Brain microvascular endothelial cell (primary cell): ENCODE measurements around the gene NAGK.

Experiments
- DNase-seq: peaks from one replicate; pipeline ENCODE4 v3.0.0-alpha.2; 2020
- H3K27ac ChIP-seq: fragments of 250-450 bp; sonication (Bioruptor Pico); 2 replicates; pipeline ENCODE4 v1.5.1; 2020; ENCODE audit warnings: mild to moderate bottlenecking, moderate library complexity
- H3K27me3 ChIP-seq: fragments of 250-450 bp; sonication (Bioruptor Pico); replicated peaks from 2 replicates; pipeline ENCODE4 v1.5.1; 2020; ENCODE audit warnings: mild to moderate bottlenecking
- H3K36me3 ChIP-seq: fragments of 250-450 bp; sonication (Bioruptor Pico); replicated peaks from 2 replicates; pipeline ENCODE4 v1.5.1; 2020; ENCODE audit warnings: mild to moderate bottlenecking
- H3K4me3 ChIP-seq: 2 replicates; pipeline ENCODE4 v1.5.1; 2011; ENCODE audit warnings: low read depth, mild to moderate bottlenecking, control low read depth, low read length, moderate library complexity
- CTCF ChIP-seq: IDR thresholded peaks from 2 replicates; pipeline ENCODE4 v1.5.1; 2011; ENCODE audit warnings: low read depth, mild to moderate bottlenecking, moderate library complexity, low read length, control low read depth, inconsistent platforms; ENCODE audit errors: missing control alignments
- in situ Hi-C: cut with HindIII; loops from 2 replicates; pipeline ENCODE4 v1.10.0; 2017; ENCODE audit warnings: low sequenced_read_pairs, low pct_ligation_motif_present

NAGK gene

GRCh38 chr2:71067567-71068217 is 756 bp upstream of the NAGK start:
- Histone ChIP-seq H3K36me3 (peaks cover 3% of the 10 kb centered on the region), H3K4me3 (peak overlapping the region; percentile 97), H3K27me3 (peaks cover 6% of the 10 kb centered on the region), H3K27ac (peak overlapping the region; percentile 94)
- peak; percentile 23 for TF ChIP-seq CTCF
- in situ Hi-C loops = no loop called here
- DNase-seq = no peak

- TF ChIP-seq CTCF = no peak
- peak overlapping the region; percentile 94 for H3K27ac ChIP-seq
- H3K4me3 ChIP-seq = peak overlapping the region; percentile 97
- in situ Hi-C loops = no loop called here
- DNase-seq = peak; percentile 11
- peaks cover 16% of the 10 kb centered on the region for H3K36me3 ChIP-seq
- H3K27me3 ChIP-seq = no peaks in the 10 kb centered on the region
Observed at GRCh38 chr2:71069376-71069775, 928 bp downstream of the NAGK start.

DNA sequence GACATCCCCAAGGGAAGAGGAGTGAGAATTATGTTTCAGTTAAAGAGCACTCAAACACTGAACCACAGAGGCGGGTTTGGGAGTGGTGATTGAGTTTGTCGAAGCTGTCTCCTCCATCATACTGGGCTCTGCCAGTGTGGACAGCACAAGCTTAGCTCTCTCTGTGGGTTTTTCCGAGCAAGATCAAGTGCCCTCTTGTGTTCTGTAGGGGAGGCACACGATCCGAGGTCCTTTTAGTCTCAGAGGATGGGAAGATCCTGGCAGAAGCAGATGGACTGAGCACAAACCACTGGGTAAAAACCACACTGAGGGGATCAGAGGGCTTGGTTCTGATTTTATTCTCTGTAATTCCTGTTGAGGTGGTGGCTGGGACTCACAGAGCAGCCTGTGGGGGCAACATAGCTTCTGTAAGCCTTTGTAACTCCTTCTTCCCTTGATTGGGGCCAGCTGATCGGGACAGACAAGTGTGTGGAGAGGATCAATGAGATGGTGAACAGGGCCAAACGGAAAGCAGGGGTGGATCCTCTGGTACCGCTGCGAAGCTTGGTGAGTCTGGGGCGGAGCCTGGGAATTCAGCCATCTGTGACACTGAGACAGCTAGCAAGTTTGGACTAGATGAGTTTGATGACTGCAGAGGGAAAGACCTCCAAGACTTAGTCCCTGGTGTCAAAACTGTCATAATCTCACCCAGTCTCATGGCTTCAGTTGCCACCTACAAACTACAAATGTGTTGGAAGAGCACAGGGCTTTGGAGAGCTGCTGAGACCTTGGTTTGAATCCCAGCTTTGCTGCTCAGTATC is 2.0 kb downstream of the NAGK start:
- peak overlapping the region; percentile 97 for H3K4me3 ChIP-seq
- in situ Hi-C loops = no loop called here
- peak; percentile 11 for DNase-seq
- peak; percentile 61 for TF ChIP-seq CTCF
- no peaks in the 10 kb centered on the region for H3K27me3 ChIP-seq
- peaks cover 26% of the 10 kb centered on the region for H3K36me3 ChIP-seq
- H3K27ac ChIP-seq = no peak overlapping the region

DNA sequence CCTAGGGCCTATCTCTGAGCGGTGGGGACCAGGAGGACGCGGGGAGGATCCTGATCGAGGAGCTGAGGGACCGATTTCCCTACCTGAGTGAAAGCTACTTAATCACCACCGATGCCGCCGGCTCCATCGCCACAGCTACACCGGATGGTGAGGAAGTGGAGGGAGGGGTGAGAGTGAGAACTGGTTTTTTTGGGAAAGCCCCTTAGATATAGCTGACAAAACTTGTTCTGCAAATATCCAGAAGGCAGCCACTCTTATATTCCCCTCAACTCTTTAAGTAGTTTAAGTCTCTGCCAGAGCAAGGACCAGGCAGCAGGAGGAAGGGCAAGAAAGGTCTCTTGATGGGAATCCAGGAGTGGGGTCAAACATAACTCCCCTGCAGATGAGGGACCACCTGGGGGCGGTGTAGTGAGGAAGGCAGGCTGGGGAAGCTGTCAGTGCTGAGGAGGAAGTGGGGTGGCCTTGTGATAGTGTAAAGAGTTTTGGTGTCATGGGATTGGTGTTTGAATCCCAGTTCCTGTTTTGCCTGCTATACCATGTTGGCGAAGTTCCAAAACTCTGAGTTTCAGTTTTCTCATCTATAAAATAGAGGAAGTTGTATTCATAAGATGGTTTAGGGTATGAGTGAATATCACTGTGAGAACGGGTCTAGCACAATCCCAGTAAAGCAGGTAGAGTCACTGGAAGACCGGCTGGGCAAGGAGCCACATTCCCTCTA is 3.4 kb downstream of the NAGK start:
- no peak for TF ChIP-seq CTCF
- Histone ChIP-seq H3K27ac (no peak overlapping the region), H3K36me3 (peaks cover 40% of the 10 kb centered on the region), H3K4me3 (no peak overlapping the region), H3K27me3 (no peaks in the 10 kb centered on the region)
- DNase-seq = no peak
- in situ Hi-C loops = no loop called here

DNA sequence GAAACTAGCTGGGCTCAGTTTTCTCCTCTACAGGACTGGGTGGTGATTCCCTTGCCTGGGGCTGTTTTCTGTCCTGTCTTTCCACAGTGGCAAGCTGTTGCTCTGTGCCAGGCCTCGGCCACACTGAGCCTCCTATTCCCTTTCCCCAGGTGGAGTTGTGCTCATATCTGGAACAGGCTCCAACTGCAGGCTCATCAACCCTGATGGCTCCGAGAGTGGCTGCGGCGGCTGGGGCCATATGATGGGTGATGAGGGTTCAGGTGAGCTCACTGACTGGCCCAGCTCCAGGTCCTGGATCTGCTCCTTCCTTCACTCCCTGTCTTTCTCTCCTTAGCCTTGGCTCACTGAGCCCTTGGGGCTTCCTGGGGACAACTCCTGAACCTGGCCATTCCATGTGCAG is 4.0 kb downstream of the NAGK start:
- Histone ChIP-seq H3K27ac (no peak overlapping the region), H3K36me3 (peaks cover 46% of the 10 kb centered on the region), H3K4me3 (no peak overlapping the region), H3K27me3 (no peaks in the 10 kb centered on the region)
- DNase-seq = no peak
- in situ Hi-C loops = no loop called here
- TF ChIP-seq CTCF = no peak
